GM18907 (cell line): ENCODE measurements around the gene CDH22.

Experiments
- ATAC-seq: cut with Tn5 transposase; IDR thresholded peaks from one replicate; pipeline ENCODE4 v1.9.1; 2021; ENCODE audit warnings: mild to moderate bottlenecking, moderate library complexity; ENCODE audit not compliant: unreplicated experiment

The CDH22 gene

DNA sequence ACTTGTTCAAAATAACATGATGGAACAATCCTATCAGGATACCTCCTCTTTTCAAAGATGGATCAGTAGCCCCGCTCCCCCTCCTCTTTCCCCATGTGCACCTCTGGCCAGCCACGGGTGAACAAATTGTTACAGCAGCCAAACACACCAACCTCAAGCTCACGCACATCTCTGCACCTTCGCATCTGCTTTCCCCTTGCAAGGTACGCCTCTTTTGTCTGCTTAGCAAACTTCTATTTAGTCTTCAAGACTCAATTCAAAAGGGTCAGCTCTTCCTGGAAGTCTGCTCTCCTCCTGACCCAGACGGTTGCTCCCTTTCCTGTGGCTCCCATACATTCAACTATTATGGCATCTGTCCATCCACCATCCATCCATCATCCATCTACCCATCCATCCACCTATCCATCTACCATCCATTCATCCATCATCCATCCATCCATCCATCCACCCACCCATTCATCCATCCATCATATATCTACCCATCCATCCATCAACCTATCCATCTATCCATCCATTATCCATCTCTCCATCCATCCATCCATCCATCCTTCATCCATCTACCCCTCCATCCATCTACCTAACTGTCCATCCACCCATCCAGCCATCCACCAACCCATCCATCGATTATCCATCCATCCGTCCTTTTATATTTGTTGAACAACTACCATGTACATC, 36.3 kb upstream of the CDH22 start:
- ATAC-seq = no peak

DNA sequence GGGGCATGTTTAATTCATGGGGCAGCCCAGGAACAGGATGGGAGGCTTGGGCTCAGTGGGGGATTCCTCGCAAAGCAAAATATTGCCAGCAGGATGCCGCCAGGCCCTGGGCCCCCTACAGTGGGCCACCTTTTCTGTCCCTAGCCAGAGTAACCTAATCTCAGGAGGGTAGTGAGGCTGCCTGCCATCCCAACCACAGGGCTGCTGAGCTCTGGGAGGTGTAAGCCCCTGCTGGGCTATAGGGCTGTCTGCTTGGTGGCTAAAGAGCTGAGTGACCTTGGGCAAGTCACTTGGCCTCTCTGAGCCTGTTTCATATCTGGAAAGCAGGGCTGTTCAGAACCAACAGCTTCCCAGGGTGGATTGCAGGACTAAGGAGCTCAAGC, 35.7 kb upstream of the CDH22 start:
- ATAC-seq = no peak

DNA sequence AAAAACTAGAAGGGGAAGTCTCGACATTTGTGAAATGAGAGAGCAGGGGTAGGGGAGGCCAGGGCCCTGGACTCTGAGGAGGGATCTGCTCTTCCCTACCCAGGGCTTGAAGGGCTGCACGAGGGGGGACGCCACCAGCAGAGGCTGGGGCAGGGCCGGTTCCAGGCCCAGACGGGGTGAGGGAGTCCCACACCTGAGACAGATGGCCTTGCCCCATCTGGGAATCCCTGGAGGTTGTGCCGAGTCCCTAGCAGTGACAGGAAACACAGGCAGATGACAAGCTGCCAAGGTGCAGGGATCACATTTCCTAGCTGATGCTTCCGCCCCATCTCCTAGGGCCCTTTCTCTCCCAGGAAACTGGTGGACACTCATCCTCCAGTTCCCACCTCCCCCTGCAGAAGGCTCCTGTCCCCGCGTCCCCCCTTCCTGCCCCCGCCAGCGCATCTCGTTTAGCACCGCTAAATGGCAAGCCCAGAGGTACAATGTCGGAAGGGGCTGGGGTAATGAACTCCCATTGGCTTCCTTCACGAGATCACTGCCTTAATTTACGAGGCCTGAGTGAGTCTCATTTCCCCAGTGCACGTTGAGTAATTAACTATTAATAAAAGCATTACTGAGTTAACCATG, 35.2 kb upstream of the CDH22 start:
- ATAC-seq = no peak

DNA sequence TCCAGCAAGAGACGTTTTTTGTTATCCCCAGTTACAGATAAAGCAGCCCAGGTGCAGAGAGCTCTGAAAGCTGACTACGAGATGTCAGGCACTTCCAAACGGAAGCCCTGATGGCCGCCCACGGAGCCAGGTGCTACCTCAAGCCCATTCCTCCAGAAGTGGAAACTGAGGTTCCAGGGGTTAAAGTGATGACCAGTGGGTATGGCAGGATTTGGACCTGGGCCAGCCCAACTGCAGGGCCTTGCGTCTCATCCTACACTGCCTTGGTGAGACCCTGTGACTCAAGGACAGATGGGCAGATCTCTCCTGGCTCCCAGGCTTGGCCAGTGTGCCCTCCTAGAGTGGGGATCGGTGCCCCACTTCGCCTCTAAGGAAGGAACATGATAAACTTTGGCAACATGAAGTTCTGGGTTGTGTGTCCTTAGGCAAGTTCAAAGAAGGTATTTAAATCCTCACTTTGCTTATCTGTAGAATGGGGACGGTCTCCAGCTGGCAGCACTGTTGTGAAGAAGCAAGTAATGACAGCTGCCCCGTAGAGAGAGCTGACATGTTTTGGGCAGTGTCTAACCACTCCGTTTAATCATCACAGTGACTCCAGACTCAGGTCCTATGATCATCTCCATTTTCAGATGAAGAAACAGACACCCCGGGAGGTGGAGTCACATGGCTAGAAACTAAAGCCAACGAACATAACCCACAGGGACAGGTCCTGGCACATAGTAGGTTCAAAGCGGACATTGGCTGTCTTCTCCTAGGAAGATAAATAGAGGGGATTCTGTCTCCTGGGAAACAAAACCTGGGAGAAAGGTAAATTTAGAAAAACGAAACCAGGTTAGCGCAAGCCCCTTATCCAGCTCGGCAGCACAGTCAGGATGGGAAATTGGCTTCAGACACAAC, 34.4 kb upstream of the CDH22 start:
- no peak for ATAC-seq

DNA sequence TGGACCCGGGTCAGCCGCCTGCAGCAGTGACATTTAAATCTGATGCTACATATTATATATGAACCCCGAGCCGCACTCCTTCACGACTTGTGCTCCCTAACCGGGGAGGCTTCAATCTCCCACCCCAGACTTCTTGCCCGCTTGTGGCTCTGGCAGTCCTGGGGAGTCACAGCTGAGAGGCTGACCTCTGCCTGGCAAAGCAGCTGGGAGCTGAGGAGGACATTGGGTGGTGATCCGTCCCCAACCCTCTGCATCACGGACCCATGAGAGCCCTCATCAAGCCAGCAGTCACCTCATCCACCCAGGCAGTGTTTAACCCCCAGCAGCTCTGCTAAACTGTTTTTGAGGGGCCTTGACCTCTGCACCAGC, 33.7 kb upstream of the CDH22 start:
- ATAC-seq = no peak

DNA sequence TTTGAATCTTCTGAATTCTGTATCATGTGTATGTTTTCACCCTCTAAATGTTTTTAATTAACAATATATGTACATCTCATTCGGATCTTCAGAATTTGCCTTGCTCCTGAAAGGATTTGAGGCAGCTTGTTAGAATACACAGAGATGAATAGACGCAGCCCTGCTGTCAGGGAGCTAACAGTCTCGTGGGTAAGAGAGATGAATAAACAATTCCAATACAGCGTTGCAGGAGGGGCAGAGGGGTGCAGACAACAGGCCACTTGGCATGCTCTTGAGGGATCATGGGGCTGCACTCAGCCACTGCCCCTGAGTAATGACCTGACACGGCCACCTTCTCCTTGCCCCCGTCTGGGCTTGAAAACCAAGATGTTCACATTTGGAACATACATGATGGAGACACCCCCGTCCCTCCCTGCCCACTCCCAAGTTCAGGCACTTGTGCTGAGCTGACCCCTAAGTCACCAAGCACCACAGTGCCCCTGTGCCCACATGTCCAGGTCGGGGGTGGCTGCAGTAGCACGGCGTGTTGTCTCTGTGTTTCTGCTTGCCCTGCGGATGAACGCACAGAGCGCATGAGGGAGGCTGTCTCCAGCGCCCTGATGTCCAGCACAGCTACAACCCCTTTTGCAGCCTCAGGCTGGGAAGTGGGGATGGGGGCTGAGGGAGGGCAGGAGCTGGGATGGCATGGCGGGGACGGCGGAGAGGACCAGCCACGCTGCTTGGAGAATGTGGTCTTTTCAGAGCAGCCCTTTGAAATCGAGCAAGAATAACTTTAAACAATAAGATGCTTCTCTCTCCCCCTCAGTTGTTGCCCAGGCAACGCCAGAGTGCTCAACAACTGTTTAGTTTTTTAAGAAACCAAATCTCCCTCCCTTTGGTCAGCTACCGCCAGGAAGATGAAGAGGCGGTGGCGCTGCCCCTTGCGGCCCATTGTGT, 33.0 kb upstream of the CDH22 start:
- no peak for ATAC-seq

DNA sequence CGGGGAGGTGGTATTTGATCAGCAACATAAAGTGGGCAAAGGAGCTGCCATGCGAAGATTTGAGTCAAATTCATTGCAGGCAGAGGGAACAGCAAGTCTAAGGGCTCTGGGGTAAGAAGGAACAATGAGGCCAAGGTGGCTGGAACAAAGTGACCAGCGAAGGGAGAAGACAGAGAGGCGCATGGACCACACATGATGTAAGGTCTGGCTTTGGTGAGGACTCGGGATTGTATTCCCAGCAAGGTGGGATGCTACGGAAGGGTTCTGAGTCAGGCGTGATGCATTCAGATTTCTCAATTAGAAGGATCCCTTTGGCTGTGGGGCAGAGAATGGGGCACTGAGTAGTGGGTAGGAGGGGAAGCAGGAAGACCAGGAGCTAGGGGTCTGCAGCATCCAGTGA, 30.7 kb upstream of the CDH22 start:
- no peak for ATAC-seq

DNA sequence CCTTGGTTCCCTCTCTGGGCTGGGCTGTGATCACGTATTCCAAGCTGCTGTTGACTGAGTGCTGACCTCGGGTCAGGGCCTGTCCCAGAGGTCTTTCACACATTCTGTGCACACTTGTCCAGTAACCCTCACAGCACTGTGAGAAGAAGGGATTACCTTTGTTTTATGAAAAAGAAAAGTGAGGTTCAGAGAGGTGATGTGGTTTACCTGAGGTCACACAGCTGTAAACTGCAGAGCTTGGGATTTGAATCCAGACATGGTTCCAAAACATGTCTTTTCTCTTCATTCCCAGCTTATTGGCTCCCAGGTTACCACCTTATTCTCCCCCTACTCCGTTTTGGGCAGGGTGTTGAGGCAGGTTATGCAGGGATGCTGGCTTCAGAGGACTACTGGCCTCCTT, 28.4 kb upstream of the CDH22 start:
- no peak for ATAC-seq

DNA sequence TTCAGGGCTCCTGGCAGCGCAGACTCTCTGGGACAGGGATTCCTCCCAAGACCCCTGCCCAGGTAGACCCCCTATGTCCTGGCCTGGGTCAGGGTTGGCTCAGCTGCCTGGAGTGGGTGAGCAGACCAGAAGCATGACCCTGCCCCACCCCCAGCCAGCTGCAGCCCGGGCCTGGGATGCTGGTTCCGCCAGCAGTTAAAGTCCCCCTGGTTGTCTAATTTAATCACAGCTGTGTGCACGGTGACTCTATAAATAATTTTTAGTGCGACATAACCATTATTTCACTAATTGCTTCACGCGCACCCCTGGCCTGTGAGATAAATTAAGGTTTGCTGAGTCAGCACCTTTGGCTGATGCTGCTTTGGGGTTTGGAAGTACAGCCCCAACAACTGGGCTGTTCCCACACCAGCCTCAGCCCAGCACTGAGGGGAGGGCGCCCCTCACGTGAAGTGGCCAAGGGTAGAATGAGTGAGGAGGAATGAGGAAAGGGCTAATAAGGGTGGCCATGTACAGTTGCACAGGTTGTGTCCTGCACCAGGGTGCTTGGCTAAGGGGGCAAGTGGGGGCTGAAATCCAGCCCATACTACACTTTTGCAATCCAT, 26.1 kb upstream of the CDH22 start:
- no peak for ATAC-seq

DNA sequence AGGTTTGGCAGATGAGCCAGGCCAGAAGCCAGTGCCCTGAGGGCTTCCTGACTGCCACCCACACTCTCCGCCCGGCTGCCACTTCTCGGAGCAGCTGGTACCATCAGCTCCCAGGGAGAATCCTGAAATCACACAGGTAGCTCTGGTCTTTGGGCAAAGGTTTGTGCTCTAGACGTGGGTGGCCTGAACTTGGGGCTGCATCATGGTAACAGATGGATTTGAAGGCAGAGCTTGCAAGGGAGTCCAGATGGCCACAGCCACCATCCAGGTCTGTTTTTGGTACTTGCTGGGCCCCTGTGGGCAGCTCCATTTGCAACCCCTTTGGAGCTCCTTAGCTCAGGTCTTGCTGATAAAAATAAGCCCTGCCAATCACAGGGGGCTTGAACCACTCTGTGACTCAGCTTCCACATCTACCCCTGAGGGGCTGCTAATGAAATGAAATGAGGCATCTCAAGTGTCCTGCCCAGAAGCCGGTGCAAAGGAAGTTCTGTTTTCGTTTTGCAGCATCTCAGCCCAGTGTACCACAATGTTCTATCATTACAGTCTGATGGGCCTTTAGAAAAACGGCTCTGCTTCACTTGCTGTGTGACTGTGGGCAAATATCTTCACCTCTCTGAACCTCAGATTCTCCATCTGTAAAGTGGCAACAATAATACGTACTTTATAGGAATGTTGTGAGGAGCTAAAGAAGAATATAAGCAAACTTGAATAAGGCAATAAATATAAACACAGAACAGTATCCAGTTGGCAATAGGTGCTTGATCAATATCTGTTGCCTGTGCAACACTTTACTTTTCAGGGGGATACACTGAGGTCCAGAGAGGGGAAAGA, 25.1 kb upstream of the CDH22 start:
- ATAC-seq = no peak

DNA sequence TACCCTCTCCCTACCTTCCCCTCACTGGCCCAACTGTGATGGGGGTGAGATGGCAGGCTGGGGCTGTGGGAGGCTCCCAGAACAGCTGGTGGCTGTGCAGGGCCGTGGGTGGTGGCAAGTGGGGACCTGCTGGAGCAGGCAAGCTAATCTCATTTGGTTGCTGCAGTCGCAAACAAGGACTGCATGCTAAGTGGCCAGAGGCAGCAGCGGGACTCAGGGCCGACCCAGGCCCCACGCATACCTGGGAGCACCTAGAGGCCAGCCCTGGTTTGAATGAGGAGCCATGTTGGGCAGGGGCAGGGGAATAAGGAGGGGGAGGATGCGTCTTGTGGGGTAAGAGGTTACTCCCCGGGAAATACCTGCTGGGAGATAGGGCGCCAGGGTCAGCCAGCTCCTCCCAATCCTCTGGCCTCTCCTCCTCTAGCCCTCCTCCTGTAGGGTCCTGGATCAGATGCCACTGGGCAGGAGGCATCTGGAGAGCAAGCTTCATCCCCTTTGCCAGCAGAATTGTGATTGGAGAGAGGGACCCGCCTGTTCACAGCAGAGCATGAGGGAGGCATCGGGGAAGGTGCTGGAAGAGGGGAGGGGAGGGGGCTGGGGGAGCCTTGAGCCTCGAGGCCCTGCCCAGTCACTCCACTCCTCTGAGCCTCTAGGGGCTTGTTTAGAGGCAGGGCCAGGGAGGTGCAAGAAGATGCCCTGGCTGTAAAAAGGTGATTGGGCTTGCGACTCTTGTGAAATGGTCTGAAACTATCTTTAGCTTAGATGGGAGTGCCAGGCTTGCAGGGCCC, 24.3 kb upstream of the CDH22 start:
- ATAC-seq = no peak

DNA sequence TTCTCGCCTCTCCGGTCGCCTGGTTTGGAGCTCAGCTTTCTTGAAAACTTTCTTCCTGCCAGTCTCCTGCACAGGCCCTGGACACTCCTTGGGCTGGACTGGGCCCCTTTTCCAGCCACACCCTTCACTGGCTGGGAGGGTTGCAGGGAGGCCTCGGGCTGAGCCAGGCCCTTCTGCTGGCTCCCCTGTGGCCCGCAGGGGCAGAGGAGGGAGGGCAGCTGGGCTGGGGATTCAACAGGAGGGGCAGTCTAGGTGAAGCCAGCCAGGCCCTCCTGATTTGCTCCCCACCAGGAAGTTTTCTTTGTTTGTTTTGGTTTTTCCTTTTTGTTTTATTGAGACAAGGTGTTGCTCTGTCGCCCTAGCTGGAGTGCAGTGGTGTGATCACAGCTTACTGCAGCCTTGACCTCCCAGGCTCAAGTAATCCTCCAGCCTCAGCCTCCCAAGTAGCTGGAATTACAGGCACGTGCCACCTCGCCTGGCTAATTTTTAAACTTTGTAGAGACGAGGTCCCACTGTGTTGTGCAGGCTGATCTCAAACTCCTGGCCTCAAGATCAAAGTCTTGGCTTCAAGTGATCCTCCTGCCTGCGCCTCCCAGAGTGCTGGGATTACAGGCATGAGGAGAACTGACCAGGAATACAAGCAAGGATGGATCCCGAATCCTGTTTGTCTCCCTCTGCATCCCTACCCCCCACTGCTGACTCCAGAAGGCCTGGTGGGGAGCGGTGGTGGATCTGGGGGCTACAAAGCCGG, 23.5 kb upstream of the CDH22 start:
- no peak for ATAC-seq

DNA sequence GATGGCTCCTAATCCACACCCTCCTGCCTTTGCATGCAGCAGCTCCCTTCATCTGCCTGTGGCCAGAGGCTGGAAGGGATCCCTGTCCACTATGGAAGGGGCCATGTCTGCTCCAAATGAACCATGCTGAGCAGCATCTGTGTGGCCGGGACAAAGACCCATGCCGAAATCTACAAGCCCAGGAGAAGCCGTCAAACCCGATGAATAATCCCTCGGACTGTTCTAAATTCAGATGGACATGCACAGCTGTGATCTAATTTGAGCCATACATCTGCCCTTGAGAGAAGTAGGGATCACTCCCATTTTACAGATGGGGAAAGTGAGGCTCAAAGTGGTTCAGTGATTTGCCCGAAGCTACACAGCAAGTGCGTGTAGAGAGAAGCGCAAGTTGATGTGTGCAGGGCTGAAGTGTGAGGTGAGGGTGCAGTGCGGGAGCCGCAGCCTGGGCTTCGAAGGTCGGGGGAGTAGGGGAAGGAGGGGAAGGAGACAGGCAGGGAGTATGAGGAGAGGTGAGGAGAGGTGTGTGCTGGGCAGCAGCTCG, 22.6 kb upstream of the CDH22 start:
- ATAC-seq = no peak

DNA sequence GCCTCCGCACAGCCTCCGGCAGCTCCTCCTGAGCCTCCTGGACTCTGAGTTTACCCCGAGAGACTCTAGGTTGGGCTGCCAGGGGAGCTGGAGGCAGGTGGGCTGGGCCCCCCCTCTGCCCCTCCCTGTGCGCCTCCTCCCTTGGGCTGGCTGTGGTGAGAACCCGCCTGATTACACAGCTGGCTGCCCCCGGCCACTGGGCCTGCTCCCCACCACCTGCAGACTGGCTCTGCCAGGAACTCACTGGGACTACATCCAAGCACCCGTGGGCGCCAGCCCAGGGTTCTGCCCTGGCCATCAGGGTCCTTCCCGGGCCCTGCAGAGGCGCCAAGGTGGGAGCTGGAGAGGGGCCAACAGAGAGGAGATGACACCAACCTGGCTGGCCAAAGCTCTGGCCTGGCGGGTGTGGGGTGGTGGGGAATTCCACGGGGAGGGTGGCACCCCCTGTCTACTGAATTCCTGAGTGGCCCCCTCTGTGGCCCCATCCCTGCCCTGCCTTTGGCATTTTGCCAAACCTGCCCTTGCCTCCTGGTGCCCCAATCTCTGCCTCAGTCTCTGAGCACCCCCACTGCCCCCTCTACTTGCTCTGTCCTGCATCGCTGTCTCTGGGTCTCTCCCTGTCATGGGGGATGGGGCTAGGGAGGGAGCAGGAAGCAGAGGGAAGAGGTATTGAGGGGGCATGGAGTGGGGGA, 21.9 kb upstream of the CDH22 start:
- ATAC-seq = no peak

DNA sequence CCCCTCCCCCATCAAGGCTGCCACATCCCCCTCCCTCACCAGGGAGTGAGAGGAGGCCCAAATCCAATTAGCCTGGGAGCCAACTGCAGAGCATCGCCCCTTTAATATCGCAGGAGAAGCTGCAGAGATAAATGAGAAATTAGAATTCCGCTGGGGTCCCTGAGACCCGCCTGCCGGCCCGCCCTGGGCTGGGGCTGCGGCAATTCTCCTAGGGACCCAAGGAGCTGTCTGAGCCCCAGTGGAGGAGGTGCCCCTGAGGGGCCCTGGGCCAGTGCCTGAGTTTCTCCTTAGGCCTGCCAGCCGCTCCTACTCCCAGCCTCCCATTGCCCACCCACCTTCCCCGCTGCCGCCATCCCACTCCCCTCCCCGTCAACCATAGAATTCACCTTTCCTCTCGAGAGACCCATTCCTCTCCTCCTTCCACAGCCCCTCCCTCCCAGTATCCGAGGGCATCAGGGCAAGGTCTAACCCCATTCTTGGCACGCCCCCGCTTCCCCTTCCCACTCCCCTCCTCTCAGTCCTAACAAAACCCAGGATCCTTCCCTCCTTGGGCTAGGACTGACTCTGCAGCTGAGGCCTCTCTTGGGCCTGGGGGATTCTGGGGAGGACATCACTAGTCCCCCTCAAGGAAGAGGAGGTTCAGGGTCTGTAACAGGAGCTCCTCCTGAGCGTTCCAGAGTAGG, 20.0 kb upstream of the CDH22 start:
- no peak for ATAC-seq

DNA sequence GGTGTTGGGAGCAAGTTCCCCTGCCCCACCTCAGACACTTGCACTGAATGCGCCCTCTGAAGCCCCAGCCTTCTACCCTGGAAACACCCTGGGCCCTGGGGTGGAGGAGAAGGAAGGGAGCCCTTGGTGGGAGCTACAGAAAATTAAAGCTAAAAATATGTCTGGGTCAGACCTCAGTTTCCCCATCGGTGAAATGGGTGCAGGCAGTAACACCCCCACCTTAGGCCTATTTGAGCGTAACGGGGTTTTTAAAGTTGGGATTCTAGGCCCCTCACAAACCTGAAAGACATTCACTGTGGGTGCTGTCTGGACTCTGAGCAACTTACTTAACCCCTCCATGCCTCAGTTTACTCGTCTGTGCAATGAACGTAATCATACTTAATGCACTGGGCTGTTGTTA, 19.3 kb upstream of the CDH22 start:
- ATAC-seq = no peak

DNA sequence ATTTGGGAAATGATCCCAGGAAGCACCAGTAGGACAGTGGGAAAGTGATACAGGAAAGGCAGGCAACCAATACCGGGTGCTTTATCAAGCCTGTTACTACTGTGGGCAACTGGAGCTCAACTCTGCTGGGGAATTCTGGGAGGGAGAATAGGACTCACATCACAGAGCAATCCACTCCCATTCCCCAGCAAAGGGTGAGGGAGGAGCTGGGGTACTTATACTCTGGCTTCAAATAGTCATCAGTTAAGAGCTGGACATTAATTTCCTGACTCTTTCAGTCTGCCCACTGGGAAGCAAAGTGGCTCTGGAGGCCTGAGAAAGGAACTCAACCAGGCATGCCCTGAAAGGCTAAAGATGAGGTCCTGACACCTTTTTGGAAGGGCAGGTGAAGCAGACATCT, 17.5 kb upstream of the CDH22 start:
- no peak for ATAC-seq
